ENCODE data around the gene P4HA3.

DNA sequence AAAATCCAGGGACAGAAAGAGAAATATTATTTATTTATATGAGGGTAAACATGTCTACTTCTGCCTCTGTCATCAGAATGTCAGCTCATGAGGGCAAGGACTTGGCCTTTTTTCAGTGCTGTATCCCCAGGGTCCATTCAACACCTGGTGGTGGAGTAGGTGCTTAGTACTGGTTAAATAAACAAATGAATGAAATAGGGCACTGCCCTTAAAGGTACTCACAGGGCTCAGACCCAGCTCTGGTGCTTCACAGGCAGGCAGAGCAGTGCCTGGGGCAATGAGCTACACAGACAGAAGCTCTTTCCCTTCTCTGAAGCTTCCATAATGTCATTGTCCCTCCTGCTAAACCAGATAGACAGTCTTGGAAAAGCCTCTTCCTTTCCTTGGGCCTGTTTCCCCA is 30.9 kb downstream of the P4HA3 start:
- TF ChIP-seq, protein P1, sequence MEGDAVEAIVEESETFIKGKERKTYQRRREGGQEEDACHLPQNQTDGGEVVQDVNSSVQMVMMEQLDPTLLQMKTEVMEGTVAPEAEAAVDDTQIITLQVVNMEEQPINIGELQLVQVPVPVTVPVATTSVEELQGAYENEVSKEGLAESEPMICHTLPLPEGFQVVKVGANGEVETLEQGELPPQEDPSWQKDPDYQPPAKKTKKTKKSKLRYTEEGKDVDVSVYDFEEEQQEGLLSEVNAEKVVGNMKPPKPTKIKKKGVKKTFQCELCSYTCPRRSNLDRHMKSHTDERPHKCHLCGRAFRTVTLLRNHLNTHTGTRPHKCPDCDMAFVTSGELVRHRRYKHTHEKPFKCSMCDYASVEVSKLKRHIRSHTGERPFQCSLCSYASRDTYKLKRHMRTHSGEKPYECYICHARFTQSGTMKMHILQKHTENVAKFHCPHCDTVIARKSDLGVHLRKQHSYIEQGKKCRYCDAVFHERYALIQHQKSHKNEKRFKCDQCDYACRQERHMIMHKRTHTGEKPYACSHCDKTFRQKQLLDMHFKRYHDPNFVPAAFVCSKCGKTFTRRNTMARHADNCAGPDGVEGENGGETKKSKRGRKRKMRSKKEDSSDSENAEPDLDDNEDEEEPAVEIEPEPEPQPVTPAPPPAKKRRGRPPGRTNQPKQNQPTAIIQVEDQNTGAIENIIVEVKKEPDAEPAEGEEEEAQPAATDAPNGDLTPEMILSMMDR (IDR thresholded peaks at IDR 0.05; ENCODE audit: low read depth, low read length, poor library complexity, severe bottlenecking), result no peak
- no peak for TF ChIP-seq EZH2phosphoT487 (IDR thresholded peaks at IDR 0.05; ENCODE audit: borderline replicate concordance, low read length)

Data from DOHH2 (cell line).